Type B pancreatic cell (in vitro differentiated cells): ENCODE measurements around the gene OBSCN. TPM values are rescaled to one million over a fixed set of nuclear protein-coding genes. Genes with fewer than 3 reads are reported as not detected.

Source experiments
- DNase-seq: peaks from one replicate; pipeline ENCODE4 v3.0.0; 2021; ENCODE audit warnings: mixed read lengths; ENCODE audit not compliant: unreplicated experiment; ENCODE audit errors: extremely low spot score
- H3K27ac Mint-ChIP-seq: 2 replicates; pipeline ENCODE4 v1.8.0; 2021; ENCODE audit warnings: mild to moderate bottlenecking, mixed read lengths
- H3K27me3 Mint-ChIP-seq: 2 replicates; pipeline ENCODE4 v1.8.0; 2021; ENCODE audit warnings: mixed read lengths
- H3K36me3 Mint-ChIP-seq: 2 replicates; pipeline ENCODE4 v1.8.0; 2021; ENCODE audit warnings: mixed read lengths
- H3K4me1 Mint-ChIP-seq: one replicate; pipeline ENCODE4 v1.8.0; 2021; ENCODE audit warnings: mixed read lengths; ENCODE audit not compliant: unreplicated experiment
- H3K4me3 Mint-ChIP-seq: 2 replicates; pipeline ENCODE4 v1.8.0; 2021; ENCODE audit warnings: mild to moderate bottlenecking, mixed read lengths
- H3K9me3 Mint-ChIP-seq: 2 replicates; pipeline ENCODE4 v1.8.0; 2021; ENCODE audit warnings: mixed read lengths
- total RNA-seq: library from RNA; stranded (reverse); gene quantifications from 2 replicates; pipeline ENCODE4 v1.2.1, GENCODE V29; 2021; ENCODE audit warnings: low replicate concordance
- TF ChIP-seq, protein P1 (sequence below): fragments of 200-600 bp; sonication (generic); conservative IDR thresholded peaks from 2 replicates; pipeline ENCODE4 v1.5.0; 2021; ENCODE audit warnings: antibody characterized with exemption, mild to moderate bottlenecking

OBSCN gene
- total RNA-seq, 1 donor from 2014 or later: 48.9 TPM

DNA sequence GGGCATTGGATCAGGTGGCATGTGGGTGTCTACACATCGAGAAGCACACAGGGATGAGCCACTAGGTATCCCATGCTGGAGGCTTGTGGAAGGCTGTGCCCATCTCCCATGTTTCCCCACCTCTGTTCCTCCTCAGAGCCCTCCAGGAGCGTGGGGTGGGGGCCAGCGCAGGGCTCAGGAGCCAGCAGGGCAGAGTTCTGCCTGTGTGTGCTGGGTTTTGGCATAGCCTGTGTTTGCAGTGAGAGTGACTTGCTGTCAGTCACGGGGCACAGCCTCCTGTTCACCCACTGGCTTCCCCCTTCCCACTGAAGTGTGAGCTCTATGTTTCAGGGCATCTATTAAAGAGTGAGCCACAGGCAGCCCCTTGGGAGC, 31.8 kb upstream of the OBSCN start:
- Mint-ChIP-seq H3K27me3 (no peaks in the 10 kb centered on the region), H3K9me3 (no peaks in the 10 kb centered on the region), H3K27ac (no peak overlapping the region), H3K4me1 (no peaks in the 10 kb centered on the region), H3K4me3 (no peak overlapping the region), H3K36me3 (no peaks in the 10 kb centered on the region)
- DNase-seq: no peak
- TF ChIP-seq, protein P1, sequence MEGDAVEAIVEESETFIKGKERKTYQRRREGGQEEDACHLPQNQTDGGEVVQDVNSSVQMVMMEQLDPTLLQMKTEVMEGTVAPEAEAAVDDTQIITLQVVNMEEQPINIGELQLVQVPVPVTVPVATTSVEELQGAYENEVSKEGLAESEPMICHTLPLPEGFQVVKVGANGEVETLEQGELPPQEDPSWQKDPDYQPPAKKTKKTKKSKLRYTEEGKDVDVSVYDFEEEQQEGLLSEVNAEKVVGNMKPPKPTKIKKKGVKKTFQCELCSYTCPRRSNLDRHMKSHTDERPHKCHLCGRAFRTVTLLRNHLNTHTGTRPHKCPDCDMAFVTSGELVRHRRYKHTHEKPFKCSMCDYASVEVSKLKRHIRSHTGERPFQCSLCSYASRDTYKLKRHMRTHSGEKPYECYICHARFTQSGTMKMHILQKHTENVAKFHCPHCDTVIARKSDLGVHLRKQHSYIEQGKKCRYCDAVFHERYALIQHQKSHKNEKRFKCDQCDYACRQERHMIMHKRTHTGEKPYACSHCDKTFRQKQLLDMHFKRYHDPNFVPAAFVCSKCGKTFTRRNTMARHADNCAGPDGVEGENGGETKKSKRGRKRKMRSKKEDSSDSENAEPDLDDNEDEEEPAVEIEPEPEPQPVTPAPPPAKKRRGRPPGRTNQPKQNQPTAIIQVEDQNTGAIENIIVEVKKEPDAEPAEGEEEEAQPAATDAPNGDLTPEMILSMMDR: no peak

GRCh38 chr1:228176461-228177182, 31.2 kb upstream of the OBSCN start:
- H3K27ac Mint-ChIP-seq: no peak overlapping the region
- no peaks in the 10 kb centered on the region for H3K9me3 Mint-ChIP-seq
- H3K36me3 Mint-ChIP-seq: no peaks in the 10 kb centered on the region

GRCh38 chr1:228177183-228177475, 30.7 kb upstream of the OBSCN start:
- DNase-seq: no peak
- Mint-ChIP-seq H3K27ac (no peak overlapping the region), H3K27me3 (no peaks in the 10 kb centered on the region), H3K4me3 (no peak overlapping the region), H3K36me3 (no peaks in the 10 kb centered on the region), H3K9me3 (no peaks in the 10 kb centered on the region), H3K4me1 (no peaks in the 10 kb centered on the region)
- TF ChIP-seq, protein P1: no peak

More at GRCh38 chr1:228176461-228177182, 31.2 kb upstream of the OBSCN start:
- TF ChIP-seq, protein P1: no peak
- Mint-ChIP-seq H3K27me3 (no peaks in the 10 kb centered on the region), H3K4me3 (no peak overlapping the region), H3K4me1 (no peaks in the 10 kb centered on the region)
- no peak for DNase-seq

DNA sequence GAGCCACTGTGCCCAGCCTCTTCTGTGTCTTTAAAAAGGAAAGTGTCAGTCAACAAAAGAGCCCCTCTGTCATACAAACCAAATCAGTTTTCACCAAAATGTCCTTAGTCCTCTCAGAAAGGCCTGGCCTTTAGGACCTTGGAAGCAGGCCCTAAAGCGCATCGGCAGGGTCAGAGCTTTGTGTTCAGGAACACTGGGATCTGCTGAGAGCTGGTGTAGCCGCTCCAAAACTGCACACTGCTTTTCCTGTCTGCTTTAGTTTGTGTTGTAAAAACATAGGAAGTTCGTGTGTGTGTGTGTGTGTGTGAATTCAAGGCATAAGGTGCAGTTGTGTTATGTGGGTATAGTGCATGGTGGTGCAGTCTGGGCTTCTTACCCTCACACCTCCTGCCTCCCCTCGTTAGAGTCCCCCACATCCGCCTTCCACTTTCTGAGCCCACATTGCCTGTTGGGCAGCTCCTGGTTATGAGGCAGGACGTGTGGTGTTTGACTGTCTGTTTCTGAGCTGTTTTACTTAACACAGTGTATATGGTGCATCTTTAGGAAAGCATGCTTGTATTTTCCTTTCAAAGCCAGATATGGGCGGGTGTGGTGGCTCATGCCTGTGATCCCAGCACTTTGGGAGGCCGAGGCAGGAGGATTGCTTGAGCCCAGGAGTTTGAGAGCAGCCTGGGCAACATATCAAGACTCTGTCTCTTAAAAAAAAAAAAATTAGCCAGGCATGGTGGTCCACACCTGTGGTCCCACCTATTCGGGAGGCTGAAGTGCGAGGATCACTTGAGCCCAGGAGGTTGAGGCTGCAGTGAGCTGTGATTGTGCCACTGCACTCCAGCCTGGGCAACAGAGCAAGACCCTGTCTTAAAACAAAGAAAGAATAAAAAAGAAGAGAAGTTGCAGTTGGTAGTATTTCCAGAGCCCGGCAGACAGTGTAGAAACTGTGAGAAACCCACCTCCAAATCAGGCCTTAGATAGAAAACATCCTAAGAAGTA, 29.8 kb upstream of the OBSCN start:
- Mint-ChIP-seq H3K4me3 (no peak overlapping the region), H3K4me1 (no peaks in the 10 kb centered on the region), H3K9me3 (no peaks in the 10 kb centered on the region), H3K27me3 (no peaks in the 10 kb centered on the region), H3K36me3 (no peaks in the 10 kb centered on the region), H3K27ac (peak overlapping the region; percentile 37)
- TF ChIP-seq, protein P1: no peak
- DNase-seq: no peak

DNA sequence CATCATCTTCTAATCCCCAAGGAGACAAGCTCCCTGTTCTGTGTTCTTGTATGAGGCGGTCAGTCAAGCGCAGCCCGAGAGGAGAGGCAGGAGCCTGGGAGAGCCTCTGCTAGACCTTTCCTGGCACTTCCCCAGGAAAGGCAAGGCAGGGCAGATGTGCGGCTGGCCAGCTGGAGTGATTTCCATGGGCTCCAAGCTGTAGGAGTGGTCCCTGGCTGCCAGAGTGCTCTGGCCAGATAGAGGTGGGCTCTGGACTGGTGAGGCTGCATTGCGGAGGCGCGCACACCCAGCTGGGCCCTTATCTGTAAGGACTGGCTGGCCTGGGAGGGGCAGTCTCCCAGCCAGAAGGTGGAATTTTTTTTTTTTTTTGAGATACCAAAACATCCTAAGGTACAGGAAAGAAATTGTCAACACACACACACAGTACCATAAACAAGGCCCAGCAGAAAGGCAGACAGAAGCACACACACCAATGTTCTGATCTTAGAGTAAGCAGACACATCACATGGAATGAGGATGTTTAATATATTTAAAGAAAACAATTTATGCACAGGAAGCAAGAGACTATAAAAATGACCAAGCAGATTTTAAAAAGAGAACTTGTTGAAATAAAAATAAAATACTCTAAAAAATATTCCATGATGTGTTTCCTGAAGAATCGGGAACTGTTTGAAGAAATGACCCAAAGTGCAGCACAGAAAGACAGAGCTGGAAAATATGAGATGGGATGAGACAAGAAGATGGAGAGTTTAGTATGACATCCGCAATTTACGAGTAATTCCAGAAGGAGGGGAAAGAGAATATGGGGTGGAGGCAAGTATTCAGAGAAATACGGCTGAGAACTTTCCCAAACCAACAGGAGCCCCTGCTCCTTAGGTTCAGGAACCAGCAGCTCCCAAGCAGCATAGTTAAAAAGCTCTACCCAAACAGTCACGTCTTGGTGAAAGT, 28.8 kb upstream of the OBSCN start:
- no peak overlapping the region for H3K4me3 Mint-ChIP-seq
- DNase-seq: no peak
- H3K27ac Mint-ChIP-seq: peak overlapping the region; percentile 37
- H3K36me3 Mint-ChIP-seq: no peaks in the 10 kb centered on the region
- H3K4me1 Mint-ChIP-seq: no peaks in the 10 kb centered on the region
- TF ChIP-seq, protein P1: no peak
- no peaks in the 10 kb centered on the region for H3K27me3 Mint-ChIP-seq
- H3K9me3 Mint-ChIP-seq: no peaks in the 10 kb centered on the region
